GM23248 (cell line): Measurements from ENCODE around the gene PRKAB1. TPM values are rescaled to one million over a fixed set of nuclear protein-coding genes. Genes with fewer than 3 reads are reported as not detected.

ENCODE experiments used
- DNase-seq: peaks from one replicate; pipeline ENCODE4 v3.0.0-alpha.2; 2015
- H2AFZ ChIP-seq: fragments of 200-600 bp; sonication (generic); 2 replicates; pipeline ENCODE4 v1.6.1; 2016; ENCODE audit warnings: antibody characterized with exemption
- H3F3A ChIP-seq: fragments of 200-600 bp; sonication (generic); 2 replicates; pipeline ENCODE4 v1.6.1; 2016; ENCODE audit warnings: mild to moderate bottlenecking, antibody characterized with exemption, mixed run types; ENCODE audit not compliant: insufficient read depth
- H3K27ac ChIP-seq: fragments of 200-600 bp; sonication (generic); 2 replicates; pipeline ENCODE4 v1.5.1; 2016; ENCODE audit warnings: mild to moderate bottlenecking
- H3K27me3 ChIP-seq: fragments of 200-600 bp; sonication (generic); replicated peaks from 2 replicates; pipeline ENCODE4 v1.6.1; 2016; ENCODE audit warnings: mild to moderate bottlenecking; ENCODE audit not compliant: insufficient read depth
- H3K36me3 ChIP-seq: fragments of 200-600 bp; sonication (generic); 2 replicates; pipeline ENCODE4 v1.6.1; 2016; ENCODE audit warnings: low read depth, mild to moderate bottlenecking
- H3K4me1 ChIP-seq: fragments of 200-600 bp; sonication (generic); 2 replicates; pipeline ENCODE4 v1.6.1; 2016; ENCODE audit warnings: mild to moderate bottlenecking; ENCODE audit not compliant: insufficient read depth
- H3K4me2 ChIP-seq: fragments of 200-600 bp; sonication (generic); one replicate; pipeline ENCODE4 v1.6.1; 2016; ENCODE audit warnings: mild to moderate bottlenecking; ENCODE audit not compliant: unreplicated experiment
- H3K4me3 ChIP-seq: fragments of 200-600 bp; sonication (generic); 2 replicates; pipeline ENCODE4 v1.5.1; 2016; ENCODE audit warnings: mild to moderate bottlenecking
- H3K79me2 ChIP-seq: fragments of 200-600 bp; sonication (generic); 2 replicates; pipeline ENCODE4 v1.6.1; 2016; ENCODE audit warnings: mild to moderate bottlenecking; ENCODE audit not compliant: insufficient read depth
- H3K9ac ChIP-seq: fragments of 200-600 bp; sonication (generic); 2 replicates; pipeline ENCODE4 v1.6.1; 2016; ENCODE audit warnings: mild to moderate bottlenecking
- H3K9me2 ChIP-seq: fragments of 200-600 bp; sonication (generic); 2 replicates; pipeline ENCODE4 v1.6.1; 2016; ENCODE audit warnings: mixed run types, mild to moderate bottlenecking, moderate library complexity; ENCODE audit not compliant: insufficient read depth
- H3K9me3 ChIP-seq: fragments of 200-600 bp; sonication (generic); one replicate; pipeline ENCODE4 v1.6.1; 2017; ENCODE audit warnings: low read depth
- H4K20me1 ChIP-seq: fragments of 200-600 bp; sonication (generic); 2 replicates; pipeline ENCODE4 v1.6.0; 2016; ENCODE audit not compliant: insufficient read depth
- EZH2 ChIP-seq: fragments of 200-600 bp; sonication (generic); IDR thresholded peaks from 2 replicates; pipeline ENCODE4 v1.6.1; 2018; ENCODE audit warnings: antibody characterized with exemption, mild to moderate bottlenecking; ENCODE audit not compliant: insufficient read depth, poor library complexity, severe bottlenecking
- EZH2phosphoT487 ChIP-seq: fragments of 200-600 bp; sonication (generic); IDR thresholded peaks from 2 replicates; pipeline ENCODE4 v1.6.1; 2018; ENCODE audit warnings: antibody characterized with exemption, moderate library complexity, mild to moderate bottlenecking, low read depth; ENCODE audit not compliant: insufficient read depth
- WGBS, 2 experiments: methylation state at CpG; one replicate each; pipeline ENCODE4 v1.1.6; 2015 to 2017; ENCODE audit warnings: low lambda C conversion rate in 2 of 2, low coverage in 1 of 2; ENCODE audit errors: missing lambda C conversion rate in 2 of 2; 5-methylcytosine and 5-hydroxymethylcytosine counted together
- in situ Hi-C: fragments of 300-500 bp; cut with MboI; formaldehyde crosslinking; loops from 2 replicates; pipeline ENCODE4 v1.15.0; 2020
- polyA plus RNA-seq: library from polyadenylated mRNA; unstranded; fragments of >200 nt; fragmentation: Nextera tagmentation; extraction: Ambion mirVana; gene quantifications from 2 replicates; pipeline ENCODE4 v1.2.1, GENCODE V29; 2016
- total RNA-seq: library from RNA; depleted of rRNA; stranded (reverse); fragments of >200 nt; shearing (Covaris generic); gene quantifications from 2 replicates; pipeline ENCODE4 v1.2.3, GENCODE V29; 2014

PRKAB1 gene
- total and polyA plus RNA-seq, 2 experiments from 2014 or later = 19.2 to 24.7 TPM

DNA sequence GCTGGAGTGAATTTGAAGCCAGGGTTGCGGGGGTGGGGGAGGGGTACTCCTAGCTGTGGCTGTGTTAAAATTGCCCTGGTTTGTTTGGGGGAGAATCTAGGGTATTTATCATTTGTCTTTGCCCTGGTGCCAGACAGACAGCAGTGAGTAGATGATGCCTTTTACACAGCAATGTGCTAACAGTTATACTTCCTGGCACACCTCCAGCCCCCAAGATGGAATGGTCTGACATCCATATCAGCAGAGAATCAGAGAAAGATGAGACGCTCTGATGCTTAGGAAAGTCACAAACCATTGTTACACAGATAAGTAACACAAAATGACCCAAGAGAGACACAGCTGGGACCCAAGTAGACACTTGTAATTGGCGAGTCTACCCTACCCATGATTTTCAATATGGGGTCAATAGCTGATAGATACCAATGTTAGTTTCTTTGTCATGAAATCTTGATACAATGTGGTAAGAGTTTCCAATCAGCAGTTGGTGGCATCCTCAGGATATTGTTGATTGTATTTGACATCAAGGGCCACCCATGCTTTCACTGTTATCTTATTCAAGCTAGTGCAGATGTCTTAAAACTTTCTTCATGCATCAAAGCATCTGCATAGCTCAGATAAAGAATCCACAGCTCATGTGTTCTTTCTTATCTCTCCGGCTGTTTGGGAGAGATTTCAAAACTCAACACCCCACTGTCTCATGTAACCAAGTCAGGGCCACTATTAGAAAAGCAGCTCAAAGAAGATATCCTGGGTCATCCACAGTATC lies 2.6 kb upstream of the PRKAB1 start:
- Histone ChIP-seq H3K9me2 (no peaks in the 10 kb centered on the region), H3K4me3 (no peak overlapping the region), H3K36me3 (no peaks in the 10 kb centered on the region), H3K9ac (no peak overlapping the region), H3F3A (no peaks in the 10 kb centered on the region), H3K27me3 (no peaks in the 10 kb centered on the region), H3K79me2 (peaks cover 32% of the 10 kb centered on the region), H3K27ac (no peak overlapping the region), H3K4me1 (peaks cover 16% of the 10 kb centered on the region), H3K9me3 (no peaks in the 10 kb centered on the region), H4K20me1 (no peaks in the 10 kb centered on the region), H3K4me2 (no peak overlapping the region), H2AFZ (no peak overlapping the region)
- WGBS, 2 experiments = 68 to 69% methylated on average over 4 of the region's 4 CpGs
- no peak for TF ChIP-seq EZH2phosphoT487
- no peak for TF ChIP-seq EZH2
- no peak for DNase-seq
- in situ Hi-C loops = no loop called here

DNA sequence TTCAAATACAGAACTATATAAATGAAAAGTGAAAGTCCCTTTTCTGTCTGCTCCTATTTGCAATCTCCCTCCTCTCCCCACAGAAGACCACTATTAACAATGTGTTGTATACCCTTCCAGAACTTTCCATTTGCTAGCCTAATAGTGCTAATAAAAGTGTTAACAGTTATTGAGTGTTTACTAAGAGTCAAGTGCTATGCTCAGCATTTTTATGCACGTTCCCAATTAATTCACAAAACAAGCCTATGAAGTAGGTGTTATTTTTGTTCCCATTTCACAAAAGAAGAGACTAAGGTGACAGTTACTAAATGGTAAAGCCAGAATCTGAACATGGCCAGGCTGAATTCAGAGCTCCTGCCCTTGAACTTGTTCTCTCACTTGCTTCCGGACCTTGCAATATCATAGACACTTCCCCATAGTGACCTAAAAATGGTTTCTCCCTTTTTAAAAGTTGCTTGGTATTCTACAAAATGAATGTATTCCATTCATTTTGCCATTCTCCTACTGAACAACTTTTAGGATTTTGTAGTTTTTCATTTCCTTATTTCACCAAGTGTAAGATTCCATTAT lies 1.6 kb upstream of the PRKAB1 start:
- 37 to 52% methylated on average over 2 of the region's 2 CpGs for WGBS, 2 experiments
- no peaks in the 10 kb centered on the region for H3F3A ChIP-seq
- H2AFZ ChIP-seq = peak overlapping the region; percentile 96; the same call in 1 of the 2 replicates
- H3K4me1 ChIP-seq = peaks cover 16% of the 10 kb centered on the region
- peaks cover 42% of the 10 kb centered on the region for H3K79me2 ChIP-seq
- no peak for DNase-seq
- in situ Hi-C loops = no loop called here
- no peak overlapping the region for H3K4me3 ChIP-seq
- no peak for TF ChIP-seq EZH2
- TF ChIP-seq EZH2phosphoT487 = no peak
- H3K9me2 ChIP-seq = no peaks in the 10 kb centered on the region
- no peaks in the 10 kb centered on the region for H3K27me3 ChIP-seq
- no peaks in the 10 kb centered on the region for H3K36me3 ChIP-seq
- no peak overlapping the region for H3K4me2 ChIP-seq
- 0 out of 2 replicates have a peak, but pooled peaks cover 5% of the 10 kb centered on the region for H4K20me1 ChIP-seq
- H3K9ac ChIP-seq = 0 out of 2 replicates have a peak overlapping the region, but pooled peaks have one; percentile 50
- H3K27ac ChIP-seq = no peak overlapping the region
- H3K9me3 ChIP-seq = no peaks in the 10 kb centered on the region

DNA sequence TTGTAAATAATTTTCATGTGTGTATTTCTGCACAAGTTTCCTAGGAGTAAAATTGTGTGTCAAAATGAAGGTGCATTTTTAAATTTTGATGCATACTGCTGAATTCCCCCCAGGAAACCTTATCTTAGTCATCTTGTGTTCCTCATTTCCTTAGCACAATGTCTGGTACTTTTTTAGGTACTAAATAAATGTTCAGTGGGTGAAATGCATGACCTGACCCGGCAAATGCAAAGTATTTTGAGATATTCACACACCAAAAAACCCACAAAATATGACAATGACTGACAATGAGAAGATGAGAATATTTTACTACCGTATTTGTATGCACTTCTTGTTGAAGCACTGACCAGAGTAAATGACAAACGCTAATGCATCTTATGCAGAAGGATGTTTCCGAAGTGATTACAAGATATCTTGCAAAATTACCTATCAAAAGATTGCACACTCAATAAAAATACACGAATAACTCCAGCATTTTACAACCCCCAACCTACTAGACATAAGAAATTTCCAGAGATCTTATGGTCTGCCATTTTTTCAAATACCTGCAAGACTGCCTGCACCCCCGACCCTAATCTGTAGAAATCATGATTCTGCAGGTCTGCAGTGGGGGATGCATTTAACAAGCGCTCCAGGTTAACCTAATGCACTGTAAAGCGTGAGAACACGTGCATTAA lies 895 bp upstream of the PRKAB1 start:
- TF ChIP-seq EZH2 (no peak), EZH2phosphoT487 (no peak)
- H4K20me1 ChIP-seq = 0 out of 2 replicates have a peak, but pooled peaks cover 5% of the 10 kb centered on the region
- no peaks in the 10 kb centered on the region for H3K9me3 ChIP-seq
- H3K79me2 ChIP-seq = peaks cover 49% of the 10 kb centered on the region
- H3K4me1 ChIP-seq = peaks cover 16% of the 10 kb centered on the region
- H3F3A ChIP-seq = no peaks in the 10 kb centered on the region
- 2% methylated on average over 9 of the region's 9 CpGs for WGBS, 2 experiments
- DNase-seq = no peak
- H3K27me3 ChIP-seq = no peaks in the 10 kb centered on the region
- peak overlapping the region; percentile 92 for H3K4me2 ChIP-seq
- peak overlapping the region; percentile 50; the same call in 1 of the 2 replicates for H3K9ac ChIP-seq
- peak overlapping the region; percentile 94 for H3K4me3 ChIP-seq
- no peak overlapping the region for H3K27ac ChIP-seq
- in situ Hi-C loops = no loop called here
- peak overlapping the region; percentile 96 for H2AFZ ChIP-seq
- H3K9me2 ChIP-seq = no peaks in the 10 kb centered on the region
- H3K36me3 ChIP-seq = 0 out of 2 replicates have a peak, but pooled peaks cover 3% of the 10 kb centered on the region

DNA sequence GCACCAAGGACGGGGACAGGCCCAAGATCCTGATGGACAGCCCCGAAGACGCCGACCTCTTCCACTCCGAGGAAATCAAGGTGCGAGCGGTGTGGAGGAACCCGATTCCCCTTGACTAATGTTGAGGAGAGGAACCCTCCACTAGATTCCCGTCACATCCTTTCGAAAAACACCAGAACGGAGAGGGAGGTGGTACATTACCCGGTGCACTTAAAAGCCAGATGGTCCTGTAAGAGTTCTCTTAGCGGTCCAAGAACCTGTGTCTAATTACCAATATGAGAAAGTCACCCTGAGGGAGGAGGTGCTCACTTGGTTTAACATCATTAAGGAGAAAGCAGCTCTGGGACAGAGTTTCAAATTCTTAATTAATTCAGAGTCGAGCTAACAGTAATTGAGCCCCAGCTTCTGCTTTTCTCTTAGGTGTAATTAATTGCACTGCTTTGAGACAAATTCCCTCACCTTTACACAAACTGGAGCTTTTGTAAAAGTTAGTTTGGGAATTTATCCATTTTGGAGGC lies 450 bp downstream of the PRKAB1 start:
- WGBS, 2 experiments = 10 to 13% methylated on average over 14 of the region's 14 CpGs
- peak; percentile 43 for DNase-seq

More for the DNA sequence above, 450 bp downstream of the PRKAB1 start:
- Histone ChIP-seq H3K9me2 (no peaks in the 10 kb centered on the region), H3K36me3 (peaks cover 10% of the 10 kb centered on the region; the same call in 1 of the 2 replicates), H3K4me3 (peak overlapping the region; percentile 94), H2AFZ (peak overlapping the region; percentile 96), H3K4me2 (peak overlapping the region; percentile 77), H3K27ac (peak overlapping the region; percentile 27; the same call in 1 of the 2 replicates), H3K79me2 (peaks cover 49% of the 10 kb centered on the region), H3K4me1 (peaks cover 16% of the 10 kb centered on the region), H3F3A (no peaks in the 10 kb centered on the region), H3K9ac (peak overlapping the region; percentile 89), H4K20me1 (0 out of 2 replicates have a peak, but pooled peaks cover 5% of the 10 kb centered on the region), H3K27me3 (no peaks in the 10 kb centered on the region), H3K9me3 (no peaks in the 10 kb centered on the region)
- in situ Hi-C loops = no loop called here
- TF ChIP-seq EZH2 (no peak), EZH2phosphoT487 (no peak)
